ENCODE measurements around the gene RAB7A. TPM values are rescaled to one million over a fixed set of nuclear protein-coding genes. Genes with fewer than 3 reads are reported as not detected.
A peak's percentile ranks its signal among the peaks of the same experiment; 100 is the strongest.

The RAB7A gene
- polyA plus RNA-seq, 3 donors, result 192 to 261 (median 223) TPM

GRCh38 chr3:128742821-128743594 is 17.0 kb downstream of the RAB7A start:
- no peak for TF ChIP-seq CTCF (IDR thresholded peaks at IDR 0.05)
- peaks cover 20% of the 10 kb centered on the region for H3K4me1 Mint-ChIP-seq
- H3K4me3 ChIP-seq (replicated peaks in 1 of 3; ENCODE audit: low read depth in 2 of 3, low read length in 3 of 3), result no peak overlapping the region
- no peak overlapping the region for H3K4me3 Mint-ChIP-seq
- H3K27me3 Mint-ChIP-seq (ENCODE audit: low read depth in 3 of 3), result no peaks in the 10 kb centered on the region
- H2AFZ ChIP-seq (ENCODE audit: insufficient read depth, low read depth, low read length, poor library complexity, severe bottlenecking), result no peak overlapping the region
- peaks cover 8 to 58% of the 10 kb centered on the region in 2 donors for H3K36me3 ChIP-seq (replicated peaks in 1 of 2; ENCODE audit: control insufficient read depth in 1 of 2, insufficient read depth in 2 of 2, low read length in 2 of 2)
- peaks cover 0 to 9% (median 8%) of the 10 kb centered on the region in 7 donors for H3K9me3 Mint-ChIP-seq
- intact Hi-C loops (cut with micrococcal nuclease), result no loop called here
- H3K36me3 Mint-ChIP-seq, result peaks cover 31 to 66% of the 10 kb centered on the region in 2 donors
- H3K4me2 ChIP-seq (replicated peaks; ENCODE audit: extremely low read depth, low read length, poor library complexity, severe bottlenecking), result no peak overlapping the region
- no peak overlapping the region for H3K9ac ChIP-seq (ENCODE audit: insufficient read depth, low read length, poor library complexity, severe bottlenecking)
- peaks cover 0 to 4% of the 10 kb centered on the region in 2 donors for H3K9me3 ChIP-seq (replicated peaks in 1 of 2; ENCODE audit: control insufficient read depth in 1 of 2, insufficient read depth in 1 of 2, low read length in 2 of 2)
- peaks cover 99% of the 10 kb centered on the region for H4K20me1 ChIP-seq (ENCODE audit: insufficient read depth, low read length)
- DNase-seq, result no peak
- peaks cover 100% of the 10 kb centered on the region for H3K79me2 ChIP-seq (ENCODE audit: insufficient read depth, low read length)
- H3K4me1 ChIP-seq (ENCODE audit: control insufficient read depth in 1 of 2, insufficient read depth in 2 of 2, low read length in 2 of 2), result peaks cover 6 to 8% of the 10 kb centered on the region in 2 donors
- 98% methylated on average over 38 of the region's 38 CpGs for WGBS (ENCODE audit: insufficient coverage)
- H3K27ac ChIP-seq (ENCODE audit: low read depth in 1 of 2, low read length in 2 of 2), result no peak overlapping the region
- H3K27me3 ChIP-seq (ENCODE audit: control insufficient read depth in 2 of 2, insufficient read depth in 2 of 2, low read length in 2 of 2), result no peaks in the 10 kb centered on the region
- H3K27ac Mint-ChIP-seq, result peak overlapping the region in 1 of 7 donors; percentile 25

- Histone ChIP-seq H2AFZ (ENCODE audit: insufficient read depth, low read depth, low read length, poor library complexity, severe bottlenecking) (no peak overlapping the region), H3K27me3 (ENCODE audit: control insufficient read depth in 2 of 2, insufficient read depth in 2 of 2, low read length in 2 of 2) (no peaks in the 10 kb centered on the region), H3K27ac (ENCODE audit: low read depth in 1 of 2, low read length in 2 of 2) (no peak overlapping the region), H3K79me2 (ENCODE audit: insufficient read depth, low read length) (peaks cover 100% of the 10 kb centered on the region), H3K9me3 (replicated peaks in 1 of 2; ENCODE audit: control insufficient read depth in 1 of 2, insufficient read depth in 1 of 2, low read length in 2 of 2) (peaks cover 0 to 4% of the 10 kb centered on the region in 2 donors), H3K4me3 (replicated peaks in 1 of 3; ENCODE audit: low read depth in 2 of 3, low read length in 3 of 3) (no peak overlapping the region), H4K20me1 (ENCODE audit: insufficient read depth, low read length) (peaks cover 99% of the 10 kb centered on the region), H3K4me2 (replicated peaks; ENCODE audit: extremely low read depth, low read length, poor library complexity, severe bottlenecking) (no peak overlapping the region), H3K4me1 (ENCODE audit: control insufficient read depth in 1 of 2, insufficient read depth in 2 of 2, low read length in 2 of 2) (peaks cover 17 to 18% of the 10 kb centered on the region in 2 donors), H3K9ac (ENCODE audit: insufficient read depth, low read length, poor library complexity, severe bottlenecking) (no peak overlapping the region), H3K36me3 (replicated peaks in 1 of 2; ENCODE audit: control insufficient read depth in 1 of 2, insufficient read depth in 2 of 2, low read length in 2 of 2) (peaks cover 8 to 45% of the 10 kb centered on the region in 2 donors)
- H3K4me1 Mint-ChIP-seq, result peaks cover 29% of the 10 kb centered on the region
- DNase-seq, result peak in 2 of 3 donors; percentile 14 to 27
- intact Hi-C loops (cut with micrococcal nuclease), result no loop called here
- TF ChIP-seq CTCF (IDR thresholded peaks at IDR 0.05), result no peak
- no peak overlapping the region for H3K4me3 Mint-ChIP-seq
- peak overlapping the region in 3 of 7 donors; percentile 25 to 51 (median 51) for H3K27ac Mint-ChIP-seq
- WGBS (ENCODE audit: insufficient coverage), result 100% methylated on average over 2 of the region's 3 CpGs
- peaks cover 0 to 9% (median 6%) of the 10 kb centered on the region in 7 donors for H3K9me3 Mint-ChIP-seq
- peaks cover 29 to 56% of the 10 kb centered on the region in 2 donors for H3K36me3 Mint-ChIP-seq
- H3K27me3 Mint-ChIP-seq (ENCODE audit: low read depth in 3 of 3), result no peaks in the 10 kb centered on the region
Observed at GRCh38 chr3:128745742-128746141, 19.8 kb downstream of the RAB7A start.

All from CD14-positive monocyte (primary cell).